Measurements from ENCODE around the gene TRPM2.

TRPM2 gene

DNA sequence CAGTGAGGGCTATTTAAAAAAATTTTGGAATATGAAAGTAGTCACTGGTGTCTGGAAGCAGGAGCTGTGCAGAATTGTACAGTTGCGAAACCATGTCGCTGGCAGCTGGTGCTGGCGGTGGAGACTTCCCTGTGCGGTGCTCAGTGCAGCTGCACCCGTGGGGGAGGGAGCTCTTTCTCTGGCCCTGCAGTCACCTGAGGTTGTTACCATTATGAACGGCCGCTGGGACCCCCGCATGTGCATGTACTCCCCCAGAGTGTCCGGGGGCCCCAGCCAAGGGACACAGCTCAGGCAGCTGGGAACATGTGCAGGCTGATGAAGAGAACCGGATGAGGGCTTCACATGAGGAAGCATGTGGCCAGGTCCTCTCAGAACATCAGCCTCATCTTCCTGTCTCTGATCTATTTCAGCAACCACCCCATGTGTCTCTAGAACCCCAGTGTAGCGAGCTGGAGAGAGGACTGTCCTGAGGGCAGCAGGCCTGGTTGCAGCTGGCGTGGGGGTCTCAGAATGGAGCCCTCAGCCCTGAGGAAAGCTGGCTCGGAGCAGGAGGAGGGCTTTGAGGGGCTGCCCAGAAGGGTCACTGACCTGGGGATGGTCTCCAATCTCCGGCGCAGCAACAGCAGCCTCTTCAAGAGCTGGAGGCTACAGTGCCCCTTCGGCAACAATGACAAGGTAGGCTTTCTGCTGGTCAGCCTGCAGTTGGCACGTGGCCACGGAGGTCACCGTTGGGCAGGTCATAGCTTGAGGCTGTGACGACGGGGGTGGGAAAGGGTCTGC is at the start of gene TRPM2:
TSS of gene TRPM2 (plus strand) at position 431 of the 780 bp plus-strand sequence. CDS start at position 511, 80 bp downstream.
- DNase-seq (ENCODE audit: low read depth in 3 of 3) = no peak

DNA sequence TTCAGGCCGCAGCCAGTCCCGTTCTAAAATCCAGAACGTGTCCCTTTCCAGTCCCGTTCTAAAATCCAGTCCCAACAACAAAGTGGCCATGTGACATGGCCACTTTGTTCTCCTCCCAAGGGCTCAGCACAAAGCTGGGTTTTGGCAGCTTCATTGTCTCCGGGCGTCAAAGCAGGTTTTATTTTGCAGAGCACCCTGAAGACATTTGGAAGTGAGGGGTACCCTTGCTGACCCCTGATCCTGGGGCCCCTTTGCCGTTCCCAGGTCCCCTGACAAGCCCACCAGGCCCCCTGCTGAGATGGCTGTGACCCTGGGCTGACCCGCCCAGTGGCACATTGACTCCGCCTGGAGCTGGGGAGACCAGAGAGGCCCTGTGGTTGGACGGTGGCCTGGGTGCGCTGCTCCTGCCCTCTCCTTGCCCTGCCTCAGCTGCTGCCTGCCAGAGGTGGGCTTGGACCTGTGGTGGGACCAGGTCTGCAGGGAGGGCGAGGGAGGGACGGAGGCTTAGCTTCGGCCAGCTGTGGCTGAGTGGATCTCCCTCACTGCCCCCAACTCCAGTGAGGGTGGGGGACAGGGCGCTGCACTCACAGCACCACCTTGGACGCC is 49.3 kb upstream of the TRPM2 start:
- no peak for DNase-seq (ENCODE audit: low read depth in 3 of 3)

DNA sequence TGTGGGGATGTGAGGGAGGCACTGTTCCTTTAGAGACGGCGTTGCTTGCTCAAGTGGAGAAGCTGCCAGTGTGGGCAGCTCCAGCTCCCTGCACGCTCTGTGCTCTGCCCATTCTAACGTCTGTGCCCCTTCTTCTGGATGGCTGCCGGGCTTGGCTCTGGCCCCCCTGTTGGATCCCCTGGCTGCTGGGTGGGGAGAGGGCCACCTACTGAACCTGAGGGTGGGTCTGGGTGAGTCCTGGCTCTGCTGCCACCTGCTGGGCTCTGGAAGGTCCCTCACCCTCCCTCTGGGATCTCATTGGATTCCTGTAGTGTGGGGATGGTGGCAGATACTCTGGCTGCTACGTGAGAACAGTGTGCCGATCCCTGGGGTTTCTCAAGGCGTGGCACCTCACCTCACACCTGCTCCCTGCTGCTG is 48.5 kb upstream of the TRPM2 start:
- DNase-seq (ENCODE audit: low read depth in 3 of 3) = peak in 1 of 3 experiments; percentile 19

DNA sequence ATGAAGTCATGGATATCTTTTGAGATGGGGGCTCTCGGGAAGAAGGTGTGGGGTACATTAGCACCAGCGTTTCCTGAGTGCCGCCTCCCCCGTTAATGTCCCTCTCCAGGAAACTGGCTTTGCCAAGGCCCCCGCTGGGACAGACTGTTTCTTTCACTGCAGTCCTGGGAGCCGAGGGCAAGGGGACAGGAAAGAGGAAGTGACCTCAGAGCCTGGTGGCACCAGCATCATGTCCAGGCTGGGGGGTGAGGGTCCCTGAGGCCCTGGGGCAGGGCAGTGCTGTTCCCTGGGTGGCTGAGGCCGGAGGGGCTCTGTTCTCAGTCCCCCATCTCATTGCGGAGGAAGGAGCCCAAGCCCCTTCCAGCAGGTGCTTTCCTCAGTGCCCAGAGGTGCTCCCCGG is 47.7 kb upstream of the TRPM2 start:
- DNase-seq (ENCODE audit: low read depth in 3 of 3) = no peak

DNA sequence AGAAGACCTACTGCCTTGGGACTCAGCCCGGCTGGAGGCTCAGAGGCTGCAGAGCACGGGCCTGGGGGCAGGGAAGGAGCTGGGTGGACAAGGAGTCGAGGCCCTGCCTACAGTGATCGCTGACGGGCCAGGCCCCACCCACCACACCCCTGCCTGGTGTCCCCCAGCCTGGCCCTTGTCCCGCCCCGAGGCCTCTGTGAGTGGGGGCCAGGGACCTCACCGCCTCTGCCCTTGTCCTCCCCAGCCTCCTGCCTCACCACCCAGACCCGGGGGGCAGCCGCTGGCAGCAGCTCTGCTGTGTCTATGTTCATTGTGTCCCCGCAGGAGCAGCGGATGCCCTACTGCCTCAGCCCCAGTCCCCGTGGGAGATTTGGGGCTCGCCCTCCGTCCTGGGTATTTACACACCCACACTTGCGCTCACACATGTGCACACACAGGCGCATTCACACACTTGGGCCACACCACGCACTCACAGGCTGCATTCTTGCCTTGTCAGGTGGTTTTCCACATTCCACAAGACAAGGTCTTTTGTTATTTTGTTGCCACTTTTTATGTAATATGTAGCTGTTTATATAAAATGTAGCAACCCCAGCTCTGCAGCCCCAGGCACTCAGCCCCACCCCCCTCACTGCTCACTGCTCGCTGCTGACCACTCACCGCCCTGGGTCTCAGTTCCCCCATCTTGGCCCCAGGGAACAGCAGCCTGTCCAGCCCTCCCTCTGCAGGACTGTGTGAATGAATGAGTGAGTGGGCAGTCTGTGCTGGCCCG is 46.3 kb upstream of the TRPM2 start:
- DNase-seq (ENCODE audit: low read depth in 3 of 3) = no peak

DNA sequence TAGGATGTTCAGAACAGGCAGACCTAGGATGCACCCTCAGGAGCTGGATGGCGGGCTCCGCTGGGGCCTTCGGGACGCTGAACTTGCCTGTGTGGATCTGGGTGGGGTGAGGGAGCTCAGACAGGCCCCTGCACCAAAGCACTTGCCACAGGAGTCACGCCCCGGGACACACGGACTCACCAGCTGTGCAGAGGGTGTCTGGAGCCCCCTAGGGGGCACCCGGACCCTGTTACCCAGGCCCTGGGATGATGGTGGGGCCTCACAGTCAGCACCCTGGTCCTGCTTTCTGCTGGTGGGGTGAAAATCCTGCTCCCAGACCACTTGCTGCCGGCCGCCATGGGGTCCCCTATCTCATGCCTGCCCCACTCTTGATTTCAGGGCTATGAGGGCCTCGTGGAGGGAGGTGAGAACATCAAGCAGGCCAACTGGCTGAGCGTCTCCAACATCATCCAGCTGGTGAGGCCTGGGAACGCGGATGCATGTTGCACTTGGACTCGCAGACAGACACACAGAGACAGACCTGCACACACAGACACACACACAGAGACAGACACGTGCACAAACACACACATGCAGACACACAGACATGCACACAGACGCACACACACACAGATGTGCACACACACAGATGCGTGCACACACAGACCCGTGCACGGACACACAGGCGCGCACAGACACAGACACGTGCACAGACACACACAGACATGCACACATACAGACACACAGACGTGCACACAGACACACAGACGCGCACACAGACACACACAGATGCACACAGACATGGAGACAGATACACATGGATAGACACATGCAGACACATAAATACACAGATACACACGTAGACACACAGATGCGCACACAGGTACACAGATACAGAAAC is 42.6 kb upstream of the TRPM2 start:
- no peak for DNase-seq (ENCODE audit: low read depth in 3 of 3)

DNA sequence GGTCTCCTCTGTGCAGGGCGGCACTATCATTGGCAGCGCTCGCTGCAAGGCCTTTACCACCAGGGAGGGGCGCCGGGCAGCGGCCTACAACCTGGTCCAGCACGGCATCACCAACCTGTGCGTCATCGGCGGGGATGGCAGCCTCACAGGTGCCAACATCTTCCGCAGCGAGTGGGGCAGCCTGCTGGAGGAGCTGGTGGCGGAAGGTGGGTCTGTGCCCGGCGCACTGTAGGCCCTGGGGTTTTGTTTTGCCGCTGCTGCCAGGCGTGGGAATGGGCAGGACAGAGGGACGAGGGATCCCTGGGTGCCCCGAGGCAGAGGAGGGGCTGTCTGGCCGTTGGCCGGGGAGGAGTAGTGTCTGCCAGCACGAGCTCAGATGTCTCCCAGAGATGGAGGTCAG is 41.3 kb upstream of the TRPM2 start:
- DNase-seq (ENCODE audit: low read depth in 3 of 3) = no peak

DNA sequence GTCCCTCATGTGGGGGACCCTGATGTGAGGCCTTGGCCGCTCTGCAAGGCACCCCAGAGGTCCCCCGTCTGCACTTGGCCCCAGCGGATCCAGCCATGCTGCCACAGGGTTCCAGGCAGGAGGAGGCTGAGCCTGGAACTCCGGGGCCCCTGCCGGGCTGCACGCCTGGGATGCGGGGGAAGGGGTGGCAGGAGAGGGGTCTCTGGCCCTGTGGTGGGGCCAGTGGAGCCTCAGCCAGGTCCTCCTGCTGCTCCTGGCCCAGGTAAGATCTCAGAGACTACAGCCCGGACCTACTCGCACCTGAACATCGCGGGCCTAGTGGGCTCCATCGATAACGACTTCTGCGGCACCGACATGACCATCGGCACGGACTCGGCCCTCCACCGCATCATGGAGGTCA is 40.7 kb upstream of the TRPM2 start:
- no peak for DNase-seq (ENCODE audit: low read depth in 3 of 3)

DNA sequence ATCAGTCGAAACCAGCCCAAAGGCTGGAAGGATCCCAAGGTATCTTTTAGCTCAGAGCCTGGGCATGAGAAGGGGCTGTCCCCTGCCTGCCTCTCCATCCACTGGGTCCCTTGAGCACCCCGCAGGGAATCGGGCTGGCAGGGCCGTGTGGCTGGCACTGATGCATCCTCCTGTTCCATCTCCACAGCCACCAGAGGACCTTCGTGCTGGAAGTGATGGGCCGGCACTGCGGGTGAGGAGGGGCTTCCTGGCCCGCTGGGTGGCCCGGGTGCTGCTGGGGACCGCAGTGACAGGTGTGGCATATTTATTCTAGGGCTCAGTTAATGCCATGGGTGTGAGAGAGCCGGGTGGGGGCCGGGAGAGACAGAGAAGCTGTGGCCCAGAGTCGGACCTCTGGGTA is 40.0 kb upstream of the TRPM2 start:
- no peak for DNase-seq (ENCODE audit: low read depth in 3 of 3)

DNA sequence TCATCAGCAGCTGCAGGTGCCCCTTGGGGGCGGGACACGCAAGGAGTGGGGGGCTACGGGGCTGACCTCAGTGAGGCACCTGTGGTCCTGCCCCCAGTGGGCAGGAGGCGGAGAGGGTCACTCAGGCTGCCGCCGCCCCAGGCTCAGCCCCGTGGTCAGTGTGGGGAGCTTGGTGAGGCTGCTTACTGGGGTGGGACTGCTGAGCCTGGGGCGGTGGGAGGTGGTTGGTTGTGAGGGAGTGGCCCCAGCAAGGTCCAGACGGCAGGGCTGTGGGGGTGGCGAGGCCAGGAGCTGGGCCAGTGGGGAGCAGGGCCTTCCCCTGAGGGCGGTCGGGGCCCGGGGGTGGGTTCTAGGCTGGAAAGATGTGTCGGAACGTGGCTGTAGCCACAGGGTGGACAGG is 39.3 kb upstream of the TRPM2 start:
- no peak for DNase-seq (ENCODE audit: low read depth in 3 of 3)

DNA sequence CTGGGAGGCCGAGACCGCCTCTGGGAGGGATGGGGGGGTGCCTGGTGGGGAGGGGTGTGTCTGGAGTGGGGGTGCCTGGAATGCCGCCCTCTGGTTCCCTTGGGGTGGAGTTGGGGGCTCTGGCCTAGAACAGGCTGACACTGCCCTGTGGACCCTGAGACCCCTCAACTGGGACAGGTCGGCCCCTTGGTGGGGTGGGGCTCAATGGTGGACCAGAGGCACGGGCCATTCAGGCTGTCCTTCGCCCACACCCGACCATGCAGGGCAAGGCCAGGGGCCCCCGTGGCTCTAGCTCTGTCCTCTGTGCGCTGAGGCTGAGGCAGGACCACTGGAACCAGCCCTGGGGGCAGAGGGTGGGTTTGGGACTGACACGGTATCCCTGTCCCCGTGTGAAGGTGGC is 38.9 kb upstream of the TRPM2 start:
- no peak for DNase-seq (ENCODE audit: low read depth in 3 of 3)

DNA sequence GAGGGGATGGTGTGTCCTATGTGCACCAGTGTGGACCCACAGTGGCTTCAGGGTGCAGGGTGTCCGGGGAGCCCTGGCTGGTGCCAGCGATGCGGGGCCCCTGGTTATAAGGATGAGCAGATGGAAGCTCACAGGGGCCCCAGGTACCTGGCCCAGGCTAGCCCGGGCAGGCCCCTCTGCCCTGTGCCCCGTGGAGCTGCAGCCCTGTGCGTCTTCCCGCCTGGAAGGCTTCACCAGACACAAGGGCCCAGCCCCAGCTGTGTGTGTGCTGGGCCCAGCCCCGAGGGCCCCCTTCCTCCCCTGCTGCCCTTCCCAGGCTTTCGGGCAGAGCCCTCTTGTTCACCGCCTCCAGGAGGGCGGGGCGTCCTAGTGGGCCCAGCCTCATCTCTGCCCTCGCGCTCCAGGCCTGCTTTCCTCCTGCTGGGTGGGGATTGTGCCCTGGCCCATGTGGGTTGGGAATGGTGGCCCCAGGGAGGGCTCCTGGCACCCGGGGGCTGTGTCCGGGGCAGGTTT is 37.7 kb upstream of the TRPM2 start:
- DNase-seq (ENCODE audit: low read depth in 3 of 3) = no peak

DNA sequence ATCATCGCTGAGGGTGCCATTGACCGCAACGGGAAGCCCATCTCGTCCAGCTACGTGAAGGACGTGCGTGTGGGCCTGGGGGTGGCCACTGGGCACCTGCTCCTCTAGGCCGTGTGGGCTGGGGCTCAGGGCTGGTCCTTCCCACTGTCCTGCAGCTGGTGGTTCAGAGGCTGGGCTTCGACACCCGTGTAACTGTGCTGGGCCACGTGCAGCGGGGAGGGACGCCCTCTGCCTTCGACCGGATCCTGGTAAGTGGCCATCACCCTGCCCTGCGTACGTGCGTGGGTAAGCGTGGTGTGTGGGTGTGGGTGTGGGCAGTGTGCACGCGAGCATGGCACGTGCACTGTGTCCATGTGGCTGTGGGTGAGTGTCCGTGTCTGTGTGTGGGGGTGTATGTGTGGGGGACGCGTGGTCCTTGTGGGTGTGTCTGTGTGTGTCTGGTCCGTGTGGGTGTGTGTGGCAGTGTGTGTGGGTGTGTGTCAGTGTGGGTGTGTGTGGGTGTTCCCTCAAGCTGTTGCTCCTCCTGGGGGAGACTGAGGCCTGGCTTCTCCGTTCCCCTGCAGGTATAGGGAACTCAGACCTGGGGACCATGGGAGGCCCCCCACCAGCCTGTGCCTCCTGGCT is 37.0 kb upstream of the TRPM2 start:
- DNase-seq (ENCODE audit: low read depth in 3 of 3) = no peak

DNA sequence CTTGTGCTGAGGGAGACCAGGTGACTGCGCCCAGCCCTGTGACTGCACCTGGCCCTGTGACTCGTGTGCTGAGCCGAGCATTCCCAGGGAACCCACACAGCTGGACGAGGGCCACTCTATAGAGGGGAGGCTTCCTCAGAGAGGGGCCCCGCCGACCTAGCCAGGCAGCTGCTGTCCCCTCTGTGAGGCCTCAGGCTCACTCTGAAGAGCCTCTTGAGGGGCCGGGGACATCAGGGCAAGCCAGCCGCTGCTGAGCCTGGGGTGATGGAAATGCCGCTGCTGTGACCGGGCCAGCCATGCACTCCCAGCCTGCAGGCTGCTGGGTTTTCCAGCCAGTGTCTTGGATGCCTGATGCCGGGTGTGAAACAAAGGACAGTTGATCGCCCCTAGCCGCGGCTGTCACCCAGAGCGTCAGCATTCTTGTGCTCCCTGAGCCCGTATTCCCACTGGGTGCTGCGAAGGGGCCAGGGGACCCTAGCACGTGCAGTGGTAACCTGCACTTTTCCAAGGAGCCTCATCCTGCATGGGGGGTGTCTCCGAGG is 36.1 kb upstream of the TRPM2 start:
- no peak for DNase-seq (ENCODE audit: low read depth in 3 of 3)

DNA sequence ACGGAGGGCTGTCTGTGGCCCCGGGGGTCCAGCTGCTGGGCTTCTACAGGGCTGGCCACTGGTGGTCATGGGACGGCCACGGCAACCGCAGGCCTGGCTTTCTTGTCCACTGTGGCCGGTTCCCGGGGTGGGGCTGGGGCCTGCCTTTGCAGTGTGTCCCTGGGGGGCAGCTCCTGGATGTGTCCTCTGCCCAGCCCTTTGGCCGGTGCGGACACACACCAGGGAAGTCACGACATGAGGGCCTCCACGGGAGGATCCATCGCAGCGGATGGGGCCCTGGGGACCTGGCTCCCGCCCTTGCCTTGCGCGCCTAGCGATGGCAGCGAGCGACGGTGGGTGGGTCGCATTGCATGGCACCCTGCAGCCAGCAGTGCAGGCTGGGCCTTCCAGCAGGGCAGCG is 35.5 kb upstream of the TRPM2 start:
- DNase-seq (ENCODE audit: low read depth in 3 of 3) = no peak

DNA sequence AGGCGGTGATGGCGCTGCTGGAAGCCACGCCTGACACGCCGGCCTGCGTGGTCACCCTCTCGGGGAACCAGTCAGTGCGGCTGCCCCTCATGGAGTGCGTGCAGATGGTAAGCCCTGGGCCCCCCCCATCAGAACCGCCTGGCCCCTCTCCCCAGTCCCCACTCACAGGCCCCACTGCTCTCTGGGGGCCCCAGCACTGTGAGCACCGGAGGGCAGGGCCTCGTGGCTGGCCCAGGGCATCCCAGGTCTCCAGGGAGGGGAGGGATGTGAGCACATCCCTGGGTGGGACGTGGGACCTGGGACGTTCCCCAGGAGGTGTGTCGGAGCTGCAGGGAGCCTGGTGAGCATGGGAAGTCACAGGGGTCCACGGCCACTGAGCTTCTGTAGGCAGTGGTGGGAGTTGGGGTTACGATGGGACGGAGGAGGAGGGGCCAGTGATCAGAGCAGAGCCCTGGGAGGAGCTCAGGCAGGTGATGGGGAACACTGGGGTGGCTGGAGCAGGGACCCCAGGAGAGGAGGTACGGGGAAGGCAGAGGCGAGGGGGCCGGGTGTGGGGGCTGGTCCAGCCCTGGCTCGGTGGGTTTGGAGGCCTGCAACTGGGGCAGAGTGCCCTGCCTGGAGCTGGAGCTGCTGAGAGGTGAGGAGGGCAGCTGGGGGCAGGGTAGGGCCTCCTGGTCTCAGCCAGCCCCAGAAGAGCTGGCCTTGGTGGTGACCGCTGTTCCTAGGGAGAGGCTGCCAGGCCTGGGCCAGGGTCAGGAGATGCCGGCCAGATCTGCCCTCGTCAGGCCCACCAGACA is 34.7 kb upstream of the TRPM2 start:
- DNase-seq (ENCODE audit: low read depth in 3 of 3) = no peak

DNA sequence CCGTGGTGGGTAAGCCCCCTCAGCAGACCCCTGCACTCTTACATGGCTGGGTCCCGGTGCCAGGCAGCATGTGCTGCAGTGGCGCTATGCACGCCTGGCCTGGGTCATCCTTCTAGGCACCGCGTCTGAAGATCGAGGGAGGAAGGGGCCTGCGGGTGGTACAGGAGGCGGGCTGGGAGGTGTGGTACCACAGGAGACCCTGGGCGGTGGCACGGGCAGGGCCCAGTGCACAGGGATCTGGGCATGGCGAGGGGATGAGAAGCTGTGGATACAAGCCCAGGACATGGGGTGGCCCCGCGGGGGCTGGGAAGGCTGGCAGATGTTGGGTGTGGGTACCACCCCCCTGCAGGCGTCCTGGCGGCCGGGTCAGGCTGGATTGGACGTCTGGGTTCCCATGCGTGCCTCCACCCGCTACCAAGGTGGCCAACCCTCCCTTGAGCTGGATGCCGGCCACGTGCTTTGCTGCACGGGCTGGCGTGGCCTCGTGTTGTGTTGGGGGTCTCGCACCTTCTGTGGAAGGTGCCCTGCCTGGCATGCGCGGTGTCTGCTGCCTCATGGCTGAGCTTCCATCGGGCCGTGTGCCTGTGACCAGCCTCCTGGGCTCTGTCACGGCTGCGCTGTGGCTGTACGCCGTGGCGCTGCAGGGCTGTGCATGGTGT is 33.9 kb upstream of the TRPM2 start:
- DNase-seq (ENCODE audit: low read depth in 3 of 3) = no peak

DNA sequence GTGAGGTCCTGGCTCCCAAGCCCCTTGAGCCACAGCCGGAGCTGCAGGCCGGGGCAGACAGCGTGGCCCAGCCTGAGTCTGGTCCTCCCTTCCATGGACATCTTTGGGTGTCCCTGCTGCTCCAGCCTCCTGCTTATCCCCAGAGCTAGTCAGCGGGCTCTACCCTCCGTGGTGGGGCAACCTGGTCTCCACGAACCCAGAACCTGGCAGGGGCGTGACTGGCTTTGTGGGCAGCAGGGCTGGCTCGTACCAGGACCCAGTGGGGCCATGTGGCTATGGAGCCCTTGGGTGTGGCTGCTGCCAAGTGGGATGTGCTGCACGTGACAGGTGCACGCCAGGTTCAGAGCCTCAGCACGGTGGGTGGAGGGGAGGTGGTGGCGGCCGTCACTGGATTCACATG is 32.6 kb upstream of the TRPM2 start:
- no peak for DNase-seq (ENCODE audit: low read depth in 3 of 3)

DNA sequence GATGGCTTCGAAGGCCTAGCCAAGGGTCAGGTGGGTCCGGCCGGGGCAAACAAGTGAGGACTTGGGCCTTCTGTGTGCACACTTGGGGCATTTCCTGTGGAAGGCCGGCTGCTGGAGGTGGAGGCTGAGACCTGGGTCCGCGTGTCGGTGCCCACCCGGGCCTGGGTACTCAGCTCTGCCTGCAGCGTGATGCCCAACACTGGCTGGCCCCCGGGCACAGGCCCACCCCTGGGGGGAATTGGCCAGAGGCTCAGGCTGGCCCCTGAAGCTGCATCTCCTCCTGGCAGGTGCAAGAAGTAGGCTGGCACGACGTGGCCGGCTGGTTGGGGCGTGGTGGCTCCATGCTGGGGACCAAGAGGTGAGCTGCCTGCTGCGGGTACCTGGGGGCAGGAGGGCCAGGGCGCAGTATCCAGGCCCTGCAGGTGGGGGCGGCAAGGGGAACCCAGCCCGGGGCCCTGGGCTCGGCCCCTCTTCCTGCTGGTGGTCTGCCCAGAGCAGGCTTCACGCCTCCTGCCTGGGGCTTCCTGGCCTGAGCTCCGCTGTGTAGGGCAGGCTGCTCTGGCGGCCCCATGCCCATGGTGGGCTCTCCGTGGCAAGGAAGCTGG is 31.5 kb upstream of the TRPM2 start:
- DNase-seq (ENCODE audit: low read depth in 3 of 3) = no peak
